Sigmoid colon (tissue), 4 donors: ENCODE measurements around the gene ACY1.

Experiments used
- EP300 ChIP-seq, 4 donors: sonication (generic); formaldehyde crosslinking; IDR thresholded peaks; one replicate each; pipeline ENCODE4 v1.6.1; 2017; ENCODE audit warnings: antibody characterized with exemption in 4 of 4
- POLR2A ChIP-seq, 2 donors: fragments of 450-650 bp; IDR thresholded peaks; one replicate each; pipeline ENCODE4 v1.6.1; 2016; ENCODE audit warnings: antibody characterized with exemption in 2 of 2, mild to moderate bottlenecking in 2 of 2, moderate library complexity in 2 of 2
- POLR2AphosphoS5 ChIP-seq, 4 donors: sonication (generic); formaldehyde crosslinking; IDR thresholded peaks; one replicate each; pipeline ENCODE4 v1.6.1; 2017; ENCODE audit warnings: antibody characterized with exemption in 4 of 4
- TF ChIP-seq, protein P1 (sequence below), 4 experiments: fragments of 450-650 bp in 3 of 4; fragments of 200-600 bp in 1 of 4; IDR thresholded peaks; one replicate each; pipeline ENCODE4 v1.5.1; 2016 to 2019; ENCODE audit warnings: antibody characterized with exemption in 4 of 4, mild to moderate bottlenecking in 3 of 4, moderate library complexity in 2 of 4

DNA sequence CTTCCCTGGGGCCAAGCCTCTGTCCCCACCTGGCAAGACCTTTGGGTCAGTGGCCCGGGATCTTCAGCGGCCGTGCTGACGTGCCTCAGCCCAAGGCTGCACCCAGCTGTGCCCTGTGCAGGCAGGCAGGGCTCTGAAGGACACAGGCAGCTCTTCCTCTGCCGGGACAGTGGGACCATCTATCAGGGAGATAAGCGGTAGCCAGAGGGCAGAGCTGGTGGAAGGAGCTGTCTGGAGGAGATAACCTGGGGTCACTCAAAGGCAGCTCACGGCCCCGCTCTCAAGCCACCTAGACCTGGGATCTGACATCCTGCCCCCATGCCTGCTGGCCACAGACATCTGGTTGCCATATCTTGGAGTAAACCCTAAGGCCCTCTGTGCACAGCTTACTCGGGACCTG is 45.7 kb downstream of the ACY1 start:
- TF ChIP-seq, protein P1, sequence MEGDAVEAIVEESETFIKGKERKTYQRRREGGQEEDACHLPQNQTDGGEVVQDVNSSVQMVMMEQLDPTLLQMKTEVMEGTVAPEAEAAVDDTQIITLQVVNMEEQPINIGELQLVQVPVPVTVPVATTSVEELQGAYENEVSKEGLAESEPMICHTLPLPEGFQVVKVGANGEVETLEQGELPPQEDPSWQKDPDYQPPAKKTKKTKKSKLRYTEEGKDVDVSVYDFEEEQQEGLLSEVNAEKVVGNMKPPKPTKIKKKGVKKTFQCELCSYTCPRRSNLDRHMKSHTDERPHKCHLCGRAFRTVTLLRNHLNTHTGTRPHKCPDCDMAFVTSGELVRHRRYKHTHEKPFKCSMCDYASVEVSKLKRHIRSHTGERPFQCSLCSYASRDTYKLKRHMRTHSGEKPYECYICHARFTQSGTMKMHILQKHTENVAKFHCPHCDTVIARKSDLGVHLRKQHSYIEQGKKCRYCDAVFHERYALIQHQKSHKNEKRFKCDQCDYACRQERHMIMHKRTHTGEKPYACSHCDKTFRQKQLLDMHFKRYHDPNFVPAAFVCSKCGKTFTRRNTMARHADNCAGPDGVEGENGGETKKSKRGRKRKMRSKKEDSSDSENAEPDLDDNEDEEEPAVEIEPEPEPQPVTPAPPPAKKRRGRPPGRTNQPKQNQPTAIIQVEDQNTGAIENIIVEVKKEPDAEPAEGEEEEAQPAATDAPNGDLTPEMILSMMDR (IDR thresholded peaks at IDR 0.05): no peak
- TF ChIP-seq POLR2A (IDR thresholded peaks at IDR 0.05): no peak
- no peak for TF ChIP-seq POLR2AphosphoS5 (IDR thresholded peaks at IDR 0.05)
- no peak for TF ChIP-seq EP300 (IDR thresholded peaks at IDR 0.05)
